H1 (cell line): ENCODE data around the gene WDR89. TPM values are rescaled to one million over a fixed set of nuclear protein-coding genes. Genes with fewer than 3 reads are reported as not detected.

Source experiments
- CTCF ChIA-PET: fragments of 300-600 bp; sonication (Branson Sonifier 250); formaldehyde crosslinking; loops from one replicate; lab custom pipeline; 2021; ENCODE audit not compliant: partially characterized antibody; lab: Charles Lee
- POLR2A ChIA-PET: fragments of 300-600 bp; sonication (Branson Sonifier 250); formaldehyde crosslinking; loops from one replicate; lab custom pipeline; 2021; ENCODE audit warnings: inconsistent platforms; ENCODE audit not compliant: partially characterized antibody; lab: Charles Lee
- DNase-seq, 2 experiments: peaks; one replicate each; pipeline versions ENCODE4 v3.0.0 to v3.0.0-alpha.2; 2010 to 2022; ENCODE audit warnings: low spot score in 2 of 2, low read depth in 1 of 2, mixed read lengths in 1 of 2
- FAIRE-seq: peaks from 2 replicates; lab custom pipeline; 2011; peaks lifted over from hg19 to GRCh38; lab: Jason Lieb, UNC
- H2AFZ ChIP-seq: 2 replicates; pipeline ENCODE4 v1.8.1; 2012; ENCODE audit warnings: low read length, inconsistent platforms
- H2AK5ac ChIP-seq: 2 replicates; pipeline ENCODE4 v1.6.1; 2013; ENCODE audit warnings: low read depth, low read length
- H2BK120ac ChIP-seq: replicated peaks from 2 replicates; pipeline ENCODE3; 2013; ENCODE audit warnings: low read depth, low read length, inconsistent platforms
- H2BK12ac ChIP-seq: 2 replicates; pipeline ENCODE4 v1.6.1; 2013; ENCODE audit warnings: low read depth, low read length
- H2BK15ac ChIP-seq: 2 replicates; pipeline ENCODE4 v1.6.1; 2013; ENCODE audit warnings: low read length
- H2BK20ac ChIP-seq: 2 replicates; pipeline ENCODE4 v1.6.1; 2013; ENCODE audit warnings: low read length
- H2BK5ac ChIP-seq: 2 replicates; pipeline ENCODE4 v1.6.1; 2013; ENCODE audit warnings: low read depth, low read length
- H3K14ac ChIP-seq: 2 replicates; pipeline ENCODE4 v1.6.1; 2013; ENCODE audit warnings: inconsistent platforms; ENCODE audit not compliant: insufficient read length
- H3K18ac ChIP-seq: 2 replicates; pipeline ENCODE4 v1.6.1; 2013; ENCODE audit warnings: low read length; ENCODE audit errors: extremely low read depth
- H3K23ac ChIP-seq: 2 replicates; pipeline ENCODE4 v1.6.1; 2013; ENCODE audit warnings: inconsistent platforms; ENCODE audit not compliant: insufficient read length
- H3K23me2 ChIP-seq: 2 replicates; pipeline ENCODE4 v1.6.1; 2013; ENCODE audit warnings: low read depth, low read length
- H3K27ac ChIP-seq: 2 replicates; pipeline ENCODE4 v1.6.1; 2011; ENCODE audit warnings: low read depth, low read length, inconsistent platforms
- H3K27me3 ChIP-seq, 4 experiments: replicated peaks in 1 of 4; 1 replicate in 1 of 4; 2 replicates in 3 of 4; pipeline versions ENCODE4 v1.6.1 to v1.8.1; 2011 to 2013; ENCODE audit warnings: low read length in 3 of 4, mild to moderate bottlenecking in 3 of 4, inconsistent platforms in 2 of 4, mixed read lengths in 2 of 4, moderate library complexity in 1 of 4; ENCODE audit not compliant: control insufficient read depth in 3 of 4, insufficient read depth in 3 of 4; ENCODE audit errors: extremely low read depth in 1 of 4
- H3K36me3 ChIP-seq, 4 experiments: 2 replicates each; pipeline versions ENCODE4 v1.6.1 to v1.8.1; 2011 to 2013; ENCODE audit warnings: mild to moderate bottlenecking in 4 of 4, low read length in 3 of 4, moderate library complexity in 2 of 4, control low read depth in 1 of 4, inconsistent platforms in 1 of 4; ENCODE audit not compliant: insufficient read depth in 4 of 4, control insufficient read depth in 2 of 4
- H3K4ac ChIP-seq: replicated peaks from 2 replicates; pipeline ENCODE3; 2013; ENCODE audit warnings: low read length, low read depth, mixed read lengths, inconsistent platforms; ENCODE audit not compliant: insufficient read length
- H3K4me1 ChIP-seq, 4 experiments: replicated peaks in 1 of 4; 1 replicate in 1 of 4; 2 replicates in 3 of 4; pipeline versions ENCODE4 v1.6.1 to v1.8.1; 2011 to 2013; ENCODE audit warnings: low read length in 3 of 4, inconsistent platforms in 2 of 4, mixed read lengths in 1 of 4; ENCODE audit not compliant: insufficient read depth in 4 of 4, control insufficient read depth in 3 of 4
- H3K4me2 ChIP-seq, 2 experiments: 2 replicates each; pipeline versions ENCODE4 v1.6.1 to v1.8.1; 2011 to 2013; ENCODE audit warnings: low read depth in 2 of 2, low read length in 2 of 2, control low read depth in 1 of 2, inconsistent platforms in 1 of 2, mild to moderate bottlenecking in 1 of 2; ENCODE audit not compliant: insufficient read depth in 1 of 2
- H3K4me3 ChIP-seq, 4 experiments: fragments of 200-600, 300-600 bp in 1 of 4; sonication (generic), shearing (Covaris generic), sonication (Bioruptor Twin) in 1 of 4; 2 replicates each; pipeline versions ENCODE4 v1.5.1 to v1.8.1; 2011 to 2016; ENCODE audit warnings: low read length in 4 of 4, low read depth in 3 of 4, control low read depth in 2 of 4, inconsistent platforms in 2 of 4, mild to moderate bottlenecking in 2 of 4, mixed read lengths in 1 of 4, moderate library complexity in 1 of 4; ENCODE audit not compliant: insufficient read depth in 2 of 4; ENCODE audit errors: extremely low read depth in 1 of 4
- H3K56ac ChIP-seq: replicated peaks from 2 replicates; pipeline ENCODE3; 2013; ENCODE audit warnings: low read depth, mild to moderate bottlenecking, mixed read lengths, low read length, inconsistent platforms; ENCODE audit not compliant: insufficient read length
- H3K79me1 ChIP-seq: 2 replicates; pipeline ENCODE4 v1.6.1; 2013; ENCODE audit warnings: low read depth, low read length, control low read depth
- H3K79me2 ChIP-seq, 2 experiments: 2 replicates each; pipeline versions ENCODE4 v1.6.1 to v1.8.1; 2012 to 2013; ENCODE audit warnings: low read length in 2 of 2, mild to moderate bottlenecking in 2 of 2, inconsistent platforms in 1 of 2; ENCODE audit not compliant: insufficient read depth in 2 of 2, control insufficient read depth in 1 of 2
- H3K9ac ChIP-seq, 4 experiments: replicated peaks in 1 of 4; 1 replicate in 1 of 4; 2 replicates in 3 of 4; pipeline versions ENCODE4 v1.6.1 to v1.8.1; 2011 to 2013; ENCODE audit warnings: low read depth in 3 of 4, low read length in 3 of 4, control low read depth in 2 of 4, mild to moderate bottlenecking in 2 of 4, moderate library complexity in 2 of 4, inconsistent platforms in 1 of 4; ENCODE audit errors: extremely low read depth in 1 of 4
- H3K9me3 ChIP-seq, 2 experiments: 2 replicates each; pipeline versions ENCODE4 v1.6.1 to v1.8.1; 2012 to 2013; ENCODE audit warnings: mild to moderate bottlenecking in 2 of 2, moderate library complexity in 2 of 2, control low read depth in 1 of 2, inconsistent platforms in 1 of 2, low read depth in 1 of 2, low read length in 1 of 2, mixed read lengths in 1 of 2; ENCODE audit not compliant: insufficient read depth in 2 of 2
- H4K20me1 ChIP-seq, 2 experiments: replicated peaks in 1 of 2; 2 replicates each; pipeline versions ENCODE3 to v1.8.1; 2011 to 2013; ENCODE audit warnings: inconsistent platforms in 2 of 2, low read length in 2 of 2, mild to moderate bottlenecking in 1 of 2; ENCODE audit not compliant: insufficient read depth in 2 of 2, control insufficient read depth in 1 of 2
- H4K5ac ChIP-seq: 2 replicates; pipeline ENCODE4 v1.6.1; 2013; ENCODE audit warnings: low read length, low read depth, mixed read lengths, inconsistent platforms; ENCODE audit not compliant: insufficient read length
- H4K8ac ChIP-seq: 2 replicates; pipeline ENCODE4 v1.8.0; 2013; ENCODE audit warnings: mild to moderate bottlenecking, moderate library complexity, low read length, inconsistent platforms; ENCODE audit not compliant: insufficient read depth; ENCODE audit errors: extremely low read depth
- H4K91ac ChIP-seq: replicated peaks from 2 replicates; pipeline ENCODE3; 2013; ENCODE audit warnings: low read length, mixed read lengths, inconsistent platforms; ENCODE audit not compliant: insufficient read length
- CBX8 ChIP-seq: fragments of 300-800, 300-1000 bp; sonication (generic); IDR thresholded peaks from 2 replicates; pipeline ENCODE4 v1.7.1; 2016; ENCODE audit warnings: low read depth, low read length, borderline replicate concordance
- CHD1 ChIP-seq: IDR thresholded peaks from 2 replicates; pipeline ENCODE4 v1.6.1; 2012; ENCODE audit warnings: low read depth, low read length, improper control_type of control experiment
- HDAC2 ChIP-seq, 2 experiments: fragments of 300-600 bp in 1 of 2; sonication (generic) in 1 of 2; IDR thresholded peaks; 2 replicates each; pipeline ENCODE4 v1.6.1; 2011 to 2012; ENCODE audit warnings: low read depth in 2 of 2, low read length in 2 of 2, mild to moderate bottlenecking in 2 of 2, moderate library complexity in 2 of 2, borderline replicate concordance in 1 of 2, inconsistent platforms in 1 of 2
- POU5F1 ChIP-seq: IDR thresholded peaks from 2 replicates; pipeline ENCODE4 v1.6.1; 2011; ENCODE audit warnings: low read depth, mild to moderate bottlenecking, low read length, moderate library complexity
- SAP30 ChIP-seq: fragments of 300-600 bp; sonication (generic); IDR thresholded peaks from 2 replicates; pipeline ENCODE4 v1.7.1; 2012; ENCODE audit warnings: low read length, moderate library complexity, mild to moderate bottlenecking, inconsistent platforms; ENCODE audit not compliant: insufficient read depth, insufficient replicate concordance
- YY1 ChIP-seq: IDR thresholded peaks from 2 replicates; pipeline ENCODE4 v1.6.1; 2011; ENCODE audit warnings: low read depth, mild to moderate bottlenecking, low read length
- WGBS, 2 experiments: shearing (Covaris generic) in 1 of 2; methylation state at CpG; one replicate each; pipeline versions ENCODE4 v1.1.6 to v1.1.7; 2013 to 2015; ENCODE audit warnings: low lambda C conversion rate in 2 of 2, mixed read lengths in 2 of 2, inconsistent platforms in 1 of 2, low coverage in 1 of 2, missing lambda C conversion rate in 1 of 2; ENCODE audit not compliant: insufficient replicate concordance in 2 of 2, insufficient coverage in 1 of 2, insufficient read length in 1 of 2; ENCODE audit errors: extremely low coverage in 1 of 2, missing lambda C conversion rate in 1 of 2; 5-methylcytosine and 5-hydroxymethylcytosine counted together
- polyA plus RNA-seq, 7 experiments: library from polyadenylated mRNA; depleted of rRNA in 3 of 7; stranded (reverse) in 5 of 7; unstranded in 2 of 7; fragments of >200 nt in 5 of 7; fragments of 200-250 nt in 2 of 7; gene quantifications; 1 replicate in 5 of 7; 2 replicates in 1 of 7; 4 replicates in 1 of 7; pipeline versions ENCODE4 v1.2.1 to v1.2.3, GENCODE V29; 2011 to 2013; ENCODE audit warnings: missing spikeins in 2 of 7, mixed read lengths in 2 of 7
- total RNA-seq: library from RNA; stranded (reverse); fragmentation: NEBNext Ultra II Directional; extraction: Animal tissue kit (Norgen Biotek cat#: 25700); gene quantifications from 2 replicates; pipeline ENCODE4 v1.2.1, GENCODE V29; 2021

The WDR89 gene
- total and polyA plus RNA-seq, 2 of the 8 experiments (the other 6 are each of a cell fraction or from before 2014, with no cell fraction given): 8.3 to 32.9 TPM

- FAIRE-seq (no peak), DNase-seq (no peak)
- Histone ChIP-seq H3K79me1 (no peaks in the 10 kb centered on the region), H4K5ac (no peak overlapping the region), H3K27me3 (no peaks in the 10 kb centered on the region), H2BK15ac (no peak overlapping the region), H3K4me3 (no peak overlapping the region), H4K91ac (no peak overlapping the region), H3K9me3 (no peaks in the 10 kb centered on the region), H3K18ac (no peak overlapping the region), H2BK20ac (no peak overlapping the region), H3K23me2 (no peaks in the 10 kb centered on the region), H3K56ac (no peak overlapping the region), H3K9ac (no peak overlapping the region), H3K27ac (no peak overlapping the region), H2BK120ac (no peak overlapping the region), H2AFZ (no peak overlapping the region), H3K4ac (no peak overlapping the region), H2AK5ac (no peak overlapping the region), H3K14ac (no peak overlapping the region), H4K8ac (no peak overlapping the region), H2BK12ac (no peak overlapping the region), H3K36me3 (no peaks in the 10 kb centered on the region), H3K23ac (no peak overlapping the region), H2BK5ac (no peak overlapping the region), H3K4me2 (no peak overlapping the region), H4K20me1 (no peaks in the 10 kb centered on the region), H3K4me1 (no peaks in the 10 kb centered on the region), H3K79me2 (no peaks in the 10 kb centered on the region)
- ChIA-PET POLR2A (no interaction called here), CTCF (no interaction called here)
- WGBS, 2 experiments: 87% methylated on average over 7 of the region's 7 CpGs; no CpG with 5 or more reads in 1 of the 2 experiments
- TF ChIP-seq YY1 (no peak), SAP30 (no peak), HDAC2 (IDR thresholded peaks at IDR 0.05; ENCODE audit: borderline replicate concordance in 1 of 2, low read depth in 2 of 2, low read length in 2 of 2) (no peak), CHD1 (no peak), CBX8 (no peak), POU5F1 (no peak)
Observed at GRCh38 chr14:63563370-63564026, 78.2 kb downstream of the WDR89 start.
